AG09319 (cell line): ENCODE measurements around the gene ACTL8.

Experiments
- DNase-seq: peaks from one replicate; pipeline ENCODE4 v3.0.0-alpha.2; 2010; ENCODE audit warnings: low read depth; ENCODE audit errors: extremely low read depth
- CTCF ChIP-seq: IDR thresholded peaks from 2 replicates; pipeline ENCODE4 v1.5.1; 2011; ENCODE audit warnings: low read depth, mild to moderate bottlenecking, inconsistent platforms, low read length, moderate library complexity

Gene ACTL8

GRCh38 chr1:17820198-17820597, 65.1 kb downstream of the ACTL8 start:
- no peak for TF ChIP-seq CTCF
- no peak for DNase-seq

- TF ChIP-seq CTCF = no peak
- DNase-seq = no peak
These were observed 67.8 kb downstream of the ACTL8 start for GRCh38 chr1:17822741-17823426.

DNA sequence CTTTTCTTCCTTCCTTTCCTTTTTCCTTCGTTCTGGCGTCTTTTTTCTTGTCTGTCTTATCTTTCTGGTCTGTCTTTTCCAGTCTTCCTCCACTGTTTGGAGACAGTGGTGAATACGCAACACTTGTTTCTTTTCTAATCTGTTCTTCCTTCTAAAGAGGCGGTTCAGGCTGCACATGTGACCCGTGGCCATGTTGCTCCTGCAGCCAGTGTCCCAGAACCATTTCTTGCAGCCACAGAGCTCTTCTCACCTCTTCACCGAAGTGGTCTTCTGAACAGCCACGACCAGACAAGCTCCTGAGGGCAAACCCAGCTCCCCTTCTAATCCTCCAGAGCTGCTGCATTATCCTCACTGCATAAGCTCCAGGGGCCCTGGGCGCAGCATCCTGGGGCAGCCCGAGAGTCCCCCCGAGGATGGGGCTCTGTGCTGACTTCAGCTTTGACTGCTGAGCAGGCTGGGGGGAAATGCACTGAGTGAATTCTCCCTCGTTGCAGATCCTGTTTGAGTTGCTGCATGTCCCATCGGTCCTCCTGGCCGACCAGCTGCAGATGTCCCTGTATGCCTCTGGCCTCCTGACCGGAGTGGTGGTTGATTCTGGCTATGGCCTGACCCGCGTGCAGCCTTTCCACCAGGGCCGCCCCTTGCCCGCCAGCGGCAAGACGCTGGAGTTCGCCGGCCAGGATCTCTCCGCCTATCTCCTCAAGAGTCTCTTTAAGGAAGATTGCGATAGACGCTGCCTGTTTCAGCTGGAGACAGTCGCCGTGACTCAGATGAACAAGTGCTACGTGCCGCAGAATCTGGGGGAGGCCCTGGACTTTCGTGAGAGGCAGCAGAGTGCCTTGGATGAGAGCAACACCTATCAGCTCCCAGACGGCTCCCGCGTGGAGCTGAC, 70.4 kb downstream of the ACTL8 start:
- no peak for DNase-seq
- TF ChIP-seq CTCF = no peak

GRCh38 chr1:17826165-17826488, 71.0 kb downstream of the ACTL8 start:
- no peak for DNase-seq
- peak; percentile 74 for TF ChIP-seq CTCF

- TF ChIP-seq CTCF = no peak
- DNase-seq = no peak
These were observed 73.9 kb downstream of the ACTL8 start for GRCh38 chr1:17828991-17829390.

- TF ChIP-seq CTCF = no peak
- no peak for DNase-seq
These were observed 74.4 kb downstream of the ACTL8 start for GRCh38 chr1:17829579-17829978.

GRCh38 chr1:17831597-17831996, 76.5 kb downstream of the ACTL8 start:
- peak; percentile 10 for DNase-seq
- TF ChIP-seq CTCF = no peak
